Kidney epithelial cell (primary cell): ENCODE results near the gene AGK. TPM values are rescaled to one million over a fixed set of nuclear protein-coding genes. Genes with fewer than 3 reads are reported as not detected.
A peak's percentile ranks its signal among the peaks of the same experiment; 100 is the strongest.
"Not testable (repeated sequence)": the region's sequence is repeated elsewhere in the genome, so short reads cannot be mapped to it uniquely, and the experiment has no call there.

Experiments
- DNase-seq: peaks from one replicate; pipeline ENCODE4 v3.0.0-alpha.2; 2010; ENCODE audit warnings: low read depth
- H3K27me3 ChIP-seq: 2 replicates; pipeline ENCODE4 v1.6.0; 2011; ENCODE audit warnings: low read length; ENCODE audit not compliant: control insufficient read depth, insufficient read depth
- H3K36me3 ChIP-seq: 2 replicates; pipeline ENCODE4 v1.5.1; 2011; ENCODE audit warnings: low read length; ENCODE audit not compliant: control insufficient read depth, insufficient read depth
- H3K4me3 ChIP-seq: 2 replicates; pipeline ENCODE4 v1.5.1; 2011; ENCODE audit warnings: low read depth, mild to moderate bottlenecking, control low read depth, low read length
- CTCF ChIP-seq: IDR thresholded peaks from 2 replicates; pipeline ENCODE4 v1.5.1; 2011; ENCODE audit warnings: mild to moderate bottlenecking, moderate library complexity, low read length, control low read depth, inconsistent platforms; ENCODE audit not compliant: insufficient read depth, poor library complexity, severe bottlenecking
- total RNA-seq: library from RNA; depleted of rRNA; stranded (reverse); fragments of >200 nt; gene quantifications from 2 replicates; pipeline ENCODE4 v1.2.3, GENCODE V29; 2015

AGK gene
- total RNA-seq, 1 donor from 2014 or later, result 35.3 TPM

GRCh38 chr7:141575654-141576448 is 24.6 kb downstream of the AGK start:
- H3K27me3 ChIP-seq, result no peaks in the 10 kb centered on the region
- TF ChIP-seq CTCF, result no peak
- no peak overlapping the region for H3K4me3 ChIP-seq

GRCh38 chr7:141577043-141577839 is 26.0 kb downstream of the AGK start:
- Histone ChIP-seq H3K4me3 (no peak overlapping the region), H3K36me3 (no peaks in the 10 kb centered on the region), H3K27me3 (no peaks in the 10 kb centered on the region)
- DNase-seq, result no peak
- no peak for TF ChIP-seq CTCF

More at GRCh38 chr7:141575654-141576448, 24.6 kb downstream of the AGK start:
- H3K36me3 ChIP-seq, result no peaks in the 10 kb centered on the region
- no peak for DNase-seq

DNA sequence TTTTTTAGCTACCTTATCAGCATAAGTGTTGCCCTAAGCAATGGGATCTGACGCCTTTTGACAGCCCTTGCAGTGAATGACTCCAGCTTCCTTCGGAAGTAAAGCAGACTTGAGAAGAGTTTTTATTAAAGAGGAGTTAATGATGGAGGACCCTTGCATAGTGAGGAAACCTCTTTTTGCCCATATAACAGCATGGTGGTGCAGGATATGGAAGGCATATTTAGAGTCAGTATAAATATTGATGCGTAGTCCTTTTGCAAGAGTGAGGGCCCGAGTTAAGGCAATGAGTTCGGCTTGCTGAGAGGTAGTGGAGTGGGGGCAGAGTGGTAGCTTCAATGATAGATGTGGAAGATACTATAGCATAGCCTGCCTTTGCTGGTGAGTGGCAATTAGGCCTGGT is 28.7 kb downstream of the AGK start:
- H3K27me3 ChIP-seq, DNase-seq, H3K4me3 ChIP-seq, H3K36me3 ChIP-seq: not testable (repeated sequence)

DNA sequence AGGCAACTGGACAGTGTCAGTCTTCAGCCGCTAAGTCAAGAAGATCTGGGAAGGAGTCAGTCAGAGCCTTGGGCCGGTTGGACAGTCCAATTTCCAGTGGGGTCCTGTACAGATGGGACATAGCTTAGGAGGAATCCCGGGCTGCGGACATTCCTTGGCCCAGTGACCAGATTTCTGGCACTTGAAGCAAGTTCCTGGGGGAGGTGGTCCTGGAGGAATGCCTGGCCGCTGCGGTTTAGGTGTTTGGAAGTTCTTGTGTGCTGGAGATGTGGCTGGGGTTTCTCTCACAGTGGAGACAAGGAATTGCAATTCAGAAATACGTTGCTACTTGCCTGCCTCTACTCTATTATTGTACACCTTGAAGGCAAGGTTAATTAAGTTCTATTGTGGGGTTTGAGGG is 30.9 kb downstream of the AGK start:
- not testable (repeated sequence) for DNase-seq, H3K4me3 ChIP-seq, H3K36me3 ChIP-seq

DNA sequence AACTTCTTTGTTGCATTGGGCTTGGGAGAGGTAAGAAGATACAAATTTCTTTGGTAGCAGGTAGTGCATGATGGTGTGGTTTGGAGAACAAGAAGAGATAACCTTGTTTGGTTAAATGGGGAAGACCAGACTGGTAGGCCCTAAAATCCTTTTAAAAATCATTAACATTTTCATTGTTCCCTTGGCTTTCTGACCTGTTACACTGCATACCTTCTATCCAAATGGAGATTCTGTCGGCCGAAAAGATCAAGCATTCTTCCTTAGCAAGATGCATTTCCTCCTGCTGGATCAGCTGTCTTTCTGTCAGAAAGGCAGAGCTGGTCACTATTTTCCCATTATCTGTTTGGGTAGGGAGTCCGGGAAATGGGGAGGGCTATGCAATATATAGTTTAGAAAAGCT is 33.7 kb downstream of the AGK start:
- TF ChIP-seq CTCF, result no peak
- Histone ChIP-seq H3K4me3 (no peak overlapping the region), H3K36me3 (no peaks in the 10 kb centered on the region), H3K27me3 (no peaks in the 10 kb centered on the region)
- DNase-seq, result no peak

More for the DNA sequence above, 30.9 kb downstream of the AGK start:
- not testable (repeated sequence) for H3K27me3 ChIP-seq

DNA sequence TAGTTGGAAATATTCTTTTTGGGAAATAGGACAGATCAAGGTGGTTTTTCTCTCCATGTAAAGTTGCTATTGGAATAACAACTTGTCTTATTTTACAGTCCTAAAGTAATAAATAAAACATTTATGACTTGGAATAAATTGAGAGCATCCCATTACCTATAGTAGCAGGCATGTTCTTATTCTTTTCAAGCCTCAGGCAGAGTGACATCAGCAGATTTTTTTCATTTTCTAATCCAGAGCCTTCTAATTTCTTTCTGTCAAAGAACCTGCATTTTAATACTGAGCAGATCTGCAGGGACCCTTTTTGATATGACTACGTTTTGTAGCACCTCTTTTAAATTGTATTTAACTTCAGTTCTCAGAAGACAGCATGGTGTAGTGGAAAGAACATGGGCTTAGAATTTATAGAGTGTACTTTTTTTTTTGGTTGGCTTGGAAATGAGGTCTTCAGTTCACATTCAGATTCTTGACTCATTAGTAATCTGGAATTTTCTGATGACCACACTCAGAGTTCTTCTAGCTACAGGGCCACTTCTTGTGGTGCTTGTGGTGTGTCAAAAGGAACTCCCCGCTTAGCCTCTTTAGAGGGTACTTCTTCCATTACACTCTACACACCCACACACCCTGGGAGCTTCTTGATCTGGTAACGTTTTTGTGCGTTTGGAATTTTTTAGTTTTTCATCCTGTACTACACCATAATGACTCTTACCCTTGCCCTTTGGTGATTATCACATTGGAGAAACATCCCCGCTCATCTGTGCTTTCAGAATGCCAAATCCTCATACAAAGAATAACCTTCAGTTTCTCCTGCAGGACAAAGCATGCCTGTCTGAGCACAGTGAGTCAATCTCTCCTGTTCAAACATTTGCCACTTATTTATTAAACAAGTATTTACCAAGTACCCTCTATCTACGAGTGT is 34.6 kb downstream of the AGK start:
- DNase-seq, result peak; percentile 79
- TF ChIP-seq CTCF, result no peak
- no peak overlapping the region for H3K4me3 ChIP-seq

More for the DNA sequence above, 34.6 kb downstream of the AGK start:
- Histone ChIP-seq H3K27me3 (no peaks in the 10 kb centered on the region), H3K36me3 (no peaks in the 10 kb centered on the region)
